Measurements from ENCODE around the gene CHST11. TPM values are rescaled to one million over a fixed set of nuclear protein-coding genes. Genes with fewer than 3 reads are reported as not detected.

The CHST11 gene
- total RNA-seq, 5 donors from 2014 or later (not counting 1 experiment from before 2014, with no cell fraction given): 49.8 to 78.3 (median 63.7) TPM

GRCh38 chr12:104463368-104463767 lies 6.6 kb downstream of the CHST11 start:
- CTCF ChIA-PET: no interaction called here
- DNase-seq (peak in 1 of 35 experiments; percentile 36), ATAC-seq (replicated peaks in 1 of 4) (peak; percentile 11 to 39 (median 16))
- H3K9me3 ChIP-seq: no peaks in the 10 kb centered on the region
- Mint-ChIP-seq H3K4me1 (peaks cover 86 to 90% (median 89%) of the 10 kb centered on the region in 3 donors), H3K4me3 (peak overlapping the region; percentile 69 to 98 (median 78)), H3K27me3 (no peaks in the 10 kb centered on the region), H3K27ac (peak overlapping the region; percentile 91 to 95), H3K36me3 (peaks cover 19% of the 10 kb centered on the region), H3K9me3 (no peaks in the 10 kb centered on the region)
- H3K27ac ChIP-seq (ENCODE audit: low read length): peak overlapping the region; percentile 77
- H3K4me3 ChIP-seq (ENCODE audit: control insufficient read depth in 1 of 2, extremely low read depth in 1 of 2, low read length in 1 of 2): peak overlapping the region in 1 of 2 donors; percentile 1
- H3K27me3 ChIP-seq (replicated peaks in 1 of 2; ENCODE audit: control insufficient read depth in 2 of 2, extremely low read depth in 1 of 2, insufficient read depth in 2 of 2, low read length in 1 of 2): no peaks in the 10 kb centered on the region
- POLR2A ChIA-PET: no interaction called here
- WGBS (ENCODE audit: insufficient coverage): no CpG with 5 or more reads among the region's 1 CpG
- peaks cover 0 to 2% of the 10 kb centered on the region in 2 donors for H3K36me3 ChIP-seq (ENCODE audit: control insufficient read depth in 2 of 2, extremely low read depth in 1 of 2, insufficient read depth in 1 of 2, low read length in 1 of 2)
- peaks cover 68 to 81% of the 10 kb centered on the region in 2 experiments for H3K4me1 ChIP-seq (ENCODE audit: control insufficient read depth in 1 of 2, extremely low read depth in 1 of 2, insufficient read depth in 2 of 2, low read length in 2 of 2)

- Histone ChIP-seq H3K27me3 (replicated peaks in 1 of 2; ENCODE audit: control insufficient read depth in 2 of 2, extremely low read depth in 1 of 2, insufficient read depth in 2 of 2, low read length in 1 of 2) (no peaks in the 10 kb centered on the region), H3K27ac (ENCODE audit: low read length) (peak overlapping the region; percentile 16), H3K4me3 (ENCODE audit: control insufficient read depth in 1 of 2, extremely low read depth in 1 of 2, low read length in 1 of 2) (no peak overlapping the region), H3K36me3 (ENCODE audit: control insufficient read depth in 2 of 2, extremely low read depth in 1 of 2, insufficient read depth in 1 of 2, low read length in 1 of 2) (peaks cover 0 to 2% of the 10 kb centered on the region in 2 donors), H3K9me3 (no peaks in the 10 kb centered on the region), H3K4me1 (ENCODE audit: control insufficient read depth in 1 of 2, extremely low read depth in 1 of 2, insufficient read depth in 2 of 2, low read length in 2 of 2) (peaks cover 71 to 85% of the 10 kb centered on the region in 2 experiments)
- ATAC-seq (replicated peaks in 1 of 4) (no peak), DNase-seq (no peak)
- Mint-ChIP-seq H3K9me3 (no peaks in the 10 kb centered on the region), H3K36me3 (peaks cover 19% of the 10 kb centered on the region), H3K4me1 (peaks cover 90 to 96% (median 91%) of the 10 kb centered on the region in 3 donors), H3K27ac (peak overlapping the region; percentile 91 to 95), H3K4me3 (peak overlapping the region; percentile 10 to 98 (median 50)), H3K27me3 (no peaks in the 10 kb centered on the region)
- no CpG with 5 or more reads among the region's 3 CpGs for WGBS (ENCODE audit: insufficient coverage)
- CTCF ChIA-PET: no interaction called here
- POLR2A ChIA-PET: no interaction called here
These were observed 8.2 kb downstream of the CHST11 start for GRCh38 chr12:104464899-104465298.

GRCh38 chr12:104466709-104467345 lies 10.1 kb downstream of the CHST11 start:
- Mint-ChIP-seq H3K4me1 (peaks cover 84 to 93% (median 90%) of the 10 kb centered on the region in 3 donors), H3K4me3 (peak overlapping the region in 2 of 3 donors; percentile 8 to 28), H3K27ac (peak overlapping the region; percentile 78 to 80), H3K9me3 (peaks cover 0 to 6% (median 0%) of the 10 kb centered on the region in 3 donors), H3K27me3 (no peaks in the 10 kb centered on the region), H3K36me3 (peaks cover 36% of the 10 kb centered on the region)
- ATAC-seq (replicated peaks in 1 of 4) (no peak), DNase-seq (no peak)
- no peaks in the 10 kb centered on the region for H3K9me3 ChIP-seq
- peaks cover 0 to 2% of the 10 kb centered on the region in 2 donors for H3K36me3 ChIP-seq (ENCODE audit: control insufficient read depth in 2 of 2, extremely low read depth in 1 of 2, insufficient read depth in 1 of 2, low read length in 1 of 2)
- H3K27ac ChIP-seq (ENCODE audit: low read length): peak overlapping the region; percentile 0
- WGBS (ENCODE audit: insufficient coverage): no CpG with 5 or more reads among the region's 2 CpGs
- no peak overlapping the region for H3K4me3 ChIP-seq (ENCODE audit: control insufficient read depth in 1 of 2, extremely low read depth in 1 of 2, low read length in 1 of 2)
- H3K4me1 ChIP-seq (ENCODE audit: control insufficient read depth in 1 of 2, extremely low read depth in 1 of 2, insufficient read depth in 2 of 2, low read length in 2 of 2): peaks cover 58 to 77% of the 10 kb centered on the region in 2 experiments
- CTCF ChIA-PET: no interaction called here
- POLR2A ChIA-PET: no interaction called here
- no peaks in the 10 kb centered on the region for H3K27me3 ChIP-seq (replicated peaks in 1 of 2; ENCODE audit: control insufficient read depth in 2 of 2, extremely low read depth in 1 of 2, insufficient read depth in 2 of 2, low read length in 1 of 2)

GRCh38 chr12:104467346-104467837 lies 10.6 kb downstream of the CHST11 start:
- H3K36me3 ChIP-seq (ENCODE audit: control insufficient read depth in 2 of 2, extremely low read depth in 1 of 2, insufficient read depth in 1 of 2, low read length in 1 of 2): peaks cover 0 to 2% of the 10 kb centered on the region in 2 donors
- H3K27me3 ChIP-seq (replicated peaks in 1 of 2; ENCODE audit: control insufficient read depth in 2 of 2, extremely low read depth in 1 of 2, insufficient read depth in 2 of 2, low read length in 1 of 2): no peaks in the 10 kb centered on the region
- CTCF ChIA-PET: interaction anchor here in 1 of 2 donors (1.2 kb wide), 1 partner anchor 8 kb away, joined by 3 read pairs; no protein-coding TSS in a partner anchor
- H3K9me3 Mint-ChIP-seq: peaks cover 0 to 6% (median 0%) of the 10 kb centered on the region in 3 donors
- ATAC-seq (replicated peaks in 1 of 4): peak in 1 of 4 experiments; percentile 25
- peak overlapping the region; percentile 78 to 80 for H3K27ac Mint-ChIP-seq
- H3K4me1 Mint-ChIP-seq: peaks cover 82 to 93% (median 93%) of the 10 kb centered on the region in 3 donors
- peak in 1 of 35 experiments; percentile 27 for DNase-seq
- H3K9me3 ChIP-seq: no peaks in the 10 kb centered on the region
- POLR2A ChIA-PET: no interaction called here
- peaks cover 56 to 79% of the 10 kb centered on the region in 2 experiments for H3K4me1 ChIP-seq (ENCODE audit: control insufficient read depth in 1 of 2, extremely low read depth in 1 of 2, insufficient read depth in 2 of 2, low read length in 2 of 2)
- peak overlapping the region; percentile 0 for H3K27ac ChIP-seq (ENCODE audit: low read length)
- peaks cover 36% of the 10 kb centered on the region for H3K36me3 Mint-ChIP-seq
- H3K4me3 ChIP-seq (ENCODE audit: control insufficient read depth in 1 of 2, extremely low read depth in 1 of 2, low read length in 1 of 2): no peak overlapping the region
- H3K4me3 Mint-ChIP-seq: peak overlapping the region in 2 of 3 donors; percentile 28 to 31
- H3K27me3 Mint-ChIP-seq: no peaks in the 10 kb centered on the region
- 86% methylated on average over 2 of the region's 5 CpGs for WGBS (ENCODE audit: insufficient coverage)

- Mint-ChIP-seq H3K27ac (peak overlapping the region; percentile 39 to 56), H3K9me3 (peaks cover 0 to 6% (median 0%) of the 10 kb centered on the region in 3 donors), H3K27me3 (no peaks in the 10 kb centered on the region), H3K36me3 (peaks cover 35% of the 10 kb centered on the region), H3K4me1 (peaks cover 82 to 93% (median 93%) of the 10 kb centered on the region in 3 donors), H3K4me3 (peak overlapping the region in 1 of 3 donors; percentile 28)
- no CpG with 5 or more reads among the region's 5 CpGs for WGBS (ENCODE audit: insufficient coverage)
- POLR2A ChIA-PET: no interaction called here
- Histone ChIP-seq H3K27me3 (replicated peaks in 1 of 2; ENCODE audit: control insufficient read depth in 2 of 2, extremely low read depth in 1 of 2, insufficient read depth in 2 of 2, low read length in 1 of 2) (no peaks in the 10 kb centered on the region), H3K36me3 (ENCODE audit: control insufficient read depth in 2 of 2, extremely low read depth in 1 of 2, insufficient read depth in 1 of 2, low read length in 1 of 2) (peaks cover 0 to 2% of the 10 kb centered on the region in 2 donors), H3K9me3 (no peaks in the 10 kb centered on the region), H3K4me3 (ENCODE audit: control insufficient read depth in 1 of 2, extremely low read depth in 1 of 2, low read length in 1 of 2) (no peak overlapping the region), H3K27ac (ENCODE audit: low read length) (no peak overlapping the region), H3K4me1 (ENCODE audit: control insufficient read depth in 1 of 2, extremely low read depth in 1 of 2, insufficient read depth in 2 of 2, low read length in 2 of 2) (peaks cover 47 to 81% of the 10 kb centered on the region in 2 experiments)
- CTCF ChIA-PET: interaction anchor here in 1 of 2 donors (1.2 kb wide), 1 partner anchor 9 kb away, joined by 3 read pairs; no protein-coding TSS in a partner anchor
- DNase-seq (no peak), ATAC-seq (replicated peaks in 1 of 4) (no peak)
These were observed 11.6 kb downstream of the CHST11 start for GRCh38 chr12:104468371-104468770.

GRCh38 chr12:104469066-104469465 lies 12.3 kb downstream of the CHST11 start:
- ChIA-PET CTCF (no interaction called here), POLR2A (no interaction called here)
- peaks cover 0 to 2% of the 10 kb centered on the region in 2 donors for H3K36me3 ChIP-seq (ENCODE audit: control insufficient read depth in 2 of 2, extremely low read depth in 1 of 2, insufficient read depth in 1 of 2, low read length in 1 of 2)
- H3K4me3 ChIP-seq (ENCODE audit: control insufficient read depth in 1 of 2, extremely low read depth in 1 of 2, low read length in 1 of 2): no peak overlapping the region
- Mint-ChIP-seq H3K27ac (peak overlapping the region; percentile 79 to 82), H3K4me1 (peaks cover 82 to 93% (median 93%) of the 10 kb centered on the region in 3 donors), H3K9me3 (peaks cover 0 to 6% (median 0%) of the 10 kb centered on the region in 3 donors), H3K4me3 (no peak overlapping the region), H3K36me3 (peaks cover 30% of the 10 kb centered on the region), H3K27me3 (no peaks in the 10 kb centered on the region)
- no peak for DNase-seq
- H3K27me3 ChIP-seq (replicated peaks in 1 of 2; ENCODE audit: control insufficient read depth in 2 of 2, extremely low read depth in 1 of 2, insufficient read depth in 2 of 2, low read length in 1 of 2): no peaks in the 10 kb centered on the region
- peaks cover 41 to 79% of the 10 kb centered on the region in 2 experiments for H3K4me1 ChIP-seq (ENCODE audit: control insufficient read depth in 1 of 2, extremely low read depth in 1 of 2, insufficient read depth in 2 of 2, low read length in 2 of 2)
- 90% methylated on average over 2 of the region's 4 CpGs for WGBS (ENCODE audit: insufficient coverage)
- no peak overlapping the region for H3K27ac ChIP-seq (ENCODE audit: low read length)
- ATAC-seq (replicated peaks in 1 of 4): no peak
- no peaks in the 10 kb centered on the region for H3K9me3 ChIP-seq

Data from T-cell (primary cell).